Large intestine (tissue), 3 donors: ENCODE results near the gene MAN1C1. TPM values are rescaled to one million over a fixed set of nuclear protein-coding genes. Genes with fewer than 3 reads are reported as not detected.

Experiments used
- DNase-seq, 2 donors: peaks; one replicate each; pipeline versions ENCODE4 v3.0.0 to v3.0.0-alpha.2; 2013
- H3K27ac ChIP-seq: one replicate; pipeline ENCODE4 v1.5.1; 2013; ENCODE audit warnings: low read length
- H3K27me3 ChIP-seq: 2 replicates; pipeline ENCODE4 v1.6.1; 2013; ENCODE audit warnings: low read length; ENCODE audit not compliant: control insufficient read depth, insufficient read depth
- H3K36me3 ChIP-seq: 2 replicates; pipeline ENCODE4 v1.6.1; 2013; ENCODE audit warnings: low read length; ENCODE audit not compliant: control insufficient read depth, insufficient read depth
- H3K4me1 ChIP-seq: one replicate; pipeline ENCODE4 v1.6.1; 2013; ENCODE audit warnings: low read length; ENCODE audit not compliant: control insufficient read depth, insufficient read depth
- H3K4me3 ChIP-seq: one replicate; pipeline ENCODE4 v1.5.1; 2013; ENCODE audit warnings: low read length
- H3K9me3 ChIP-seq: one replicate; pipeline ENCODE4 v1.6.1; 2013; ENCODE audit warnings: mild to moderate bottlenecking, low read depth, low read length, moderate library complexity; ENCODE audit not compliant: control insufficient read depth
- WGBS: methylation state at CpG from one replicate; pipeline ENCODE4 v1.1.5; 2013; ENCODE audit warnings: low lambda C conversion rate; ENCODE audit not compliant: insufficient coverage; 5-methylcytosine and 5-hydroxymethylcytosine counted together
- polyA plus RNA-seq: library from polyadenylated mRNA; unstranded; fragments of 120-200 nt; gene quantifications from one replicate; pipeline ENCODE4 v1.2.1, GENCODE V29; 2013

The MAN1C1 gene
- polyA plus RNA-seq, 1 donor = 21.2 TPM

- no CpG with 5 or more reads among the region's 15 CpGs for WGBS
- no peaks in the 10 kb centered on the region for H3K9me3 ChIP-seq
- no peak overlapping the region for H3K27ac ChIP-seq
- peaks cover 23% of the 10 kb centered on the region for H3K4me1 ChIP-seq
- no peak overlapping the region for H3K4me3 ChIP-seq
- H3K27me3 ChIP-seq = no peaks in the 10 kb centered on the region
- peaks cover 45% of the 10 kb centered on the region for H3K36me3 ChIP-seq
- no peak for DNase-seq
These were observed 199.6 kb downstream of the MAN1C1 start for GRCh38 chr1:25816112-25816718.

GRCh38 chr1:25817840-25818501, 201.4 kb downstream of the MAN1C1 start:
- Histone ChIP-seq H3K4me1 (peaks cover 29% of the 10 kb centered on the region), H3K9me3 (no peaks in the 10 kb centered on the region), H3K27me3 (no peaks in the 10 kb centered on the region), H3K36me3 (peaks cover 33% of the 10 kb centered on the region), H3K27ac (peak overlapping the region; percentile 93), H3K4me3 (no peak overlapping the region)
- WGBS = no CpG with 5 or more reads among the region's 8 CpGs
- peak in 1 of 2 donors; percentile 58 for DNase-seq

GRCh38 chr1:25818569-25818968, 202.0 kb downstream of the MAN1C1 start:
- Histone ChIP-seq H3K36me3 (peaks cover 35% of the 10 kb centered on the region), H3K9me3 (no peaks in the 10 kb centered on the region), H3K27ac (peak overlapping the region; percentile 93), H3K27me3 (no peaks in the 10 kb centered on the region), H3K4me1 (peaks cover 29% of the 10 kb centered on the region), H3K4me3 (peak overlapping the region; percentile 87)
- DNase-seq = peak in 1 of 2 donors; percentile 75
- no CpG with 5 or more reads among the region's 6 CpGs for WGBS

GRCh38 chr1:25819491-25820246, 203.1 kb downstream of the MAN1C1 start, which contains the start of gene MTFR1L:
MTFR1L (plus strand) TSS chr1:25819954; CDS start chr1:25823105, 3,151 bp downstream.
- H3K27ac ChIP-seq = peak within 1 kb of the TSS; percentile 93
- peak within 1 kb of the TSS; percentile 87 for H3K4me3 ChIP-seq
- no peaks in the 10 kb centered on the region for H3K27me3 ChIP-seq
- peaks cover 30% of the 10 kb centered on the region for H3K36me3 ChIP-seq
- H3K4me1 ChIP-seq = peaks cover 29% of the 10 kb centered on the region
- H3K9me3 ChIP-seq = no peaks in the 10 kb centered on the region
- DNase-seq = peak; percentile 91 to 96
- WGBS = no CpG with 5 or more reads among the region's 64 CpGs

- no CpG with 5 or more reads among the region's 67 CpGs for WGBS
- Histone ChIP-seq H3K27me3 (no peaks in the 10 kb centered on the region), H3K27ac (peak overlapping the region; percentile 93), H3K9me3 (no peaks in the 10 kb centered on the region), H3K4me3 (peak overlapping the region; percentile 87), H3K36me3 (peaks cover 23% of the 10 kb centered on the region), H3K4me1 (peaks cover 29% of the 10 kb centered on the region)
- peak in 1 of 2 donors; percentile 81 for DNase-seq
These were observed 203.9 kb downstream of the MAN1C1 start for GRCh38 chr1:25820247-25821111.

- no peak for DNase-seq
- peak overlapping the region; percentile 87 for H3K4me3 ChIP-seq
- peaks cover 29% of the 10 kb centered on the region for H3K4me1 ChIP-seq
- H3K36me3 ChIP-seq = peaks cover 19% of the 10 kb centered on the region
- H3K9me3 ChIP-seq = no peaks in the 10 kb centered on the region
- peak overlapping the region; percentile 93 for H3K27ac ChIP-seq
- no CpG with 5 or more reads among the region's 10 CpGs for WGBS
- no peaks in the 10 kb centered on the region for H3K27me3 ChIP-seq
These were observed 204.5 kb downstream of the MAN1C1 start for GRCh38 chr1:25821112-25821476.

- Histone ChIP-seq H3K4me3 (no peak overlapping the region), H3K9me3 (no peaks in the 10 kb centered on the region), H3K27me3 (no peaks in the 10 kb centered on the region), H3K27ac (no peak overlapping the region), H3K4me1 (peaks cover 29% of the 10 kb centered on the region), H3K36me3 (peaks cover 20% of the 10 kb centered on the region)
- WGBS = 89% methylated on average over 2 of the region's 5 CpGs
- DNase-seq = no peak
These were observed 205.1 kb downstream of the MAN1C1 start for GRCh38 chr1:25821630-25822091.

GRCh38 chr1:25825605-25826004, 209.0 kb downstream of the MAN1C1 start:
- DNase-seq = no peak
- no CpG with 5 or more reads among the region's 2 CpGs for WGBS
- Histone ChIP-seq H3K4me1 (peaks cover 11% of the 10 kb centered on the region), H3K4me3 (no peak overlapping the region), H3K9me3 (no peaks in the 10 kb centered on the region), H3K27me3 (no peaks in the 10 kb centered on the region), H3K36me3 (peaks cover 57% of the 10 kb centered on the region), H3K27ac (no peak overlapping the region)

- peaks cover 66% of the 10 kb centered on the region for H3K36me3 ChIP-seq
- no peak for DNase-seq
- no CpG with 5 or more reads among the region's 10 CpGs for WGBS
- no peaks in the 10 kb centered on the region for H3K27me3 ChIP-seq
- no peaks in the 10 kb centered on the region for H3K9me3 ChIP-seq
- H3K4me3 ChIP-seq = no peak overlapping the region
- peaks cover 8% of the 10 kb centered on the region for H3K4me1 ChIP-seq
- H3K27ac ChIP-seq = no peak overlapping the region
These were observed 210.0 kb downstream of the MAN1C1 start for GRCh38 chr1:25826571-25826970.

GRCh38 chr1:25828491-25828890, 211.9 kb downstream of the MAN1C1 start:
- H3K27ac ChIP-seq = no peak overlapping the region
- no peak for DNase-seq
- no peak overlapping the region for H3K4me3 ChIP-seq
- H3K4me1 ChIP-seq = peaks cover 20% of the 10 kb centered on the region
- H3K27me3 ChIP-seq = no peaks in the 10 kb centered on the region
- H3K36me3 ChIP-seq = peaks cover 81% of the 10 kb centered on the region
- no peaks in the 10 kb centered on the region for H3K9me3 ChIP-seq
- 100% methylated on average over 1 of the region's 3 CpGs for whole genome bisulfite sequencing
